CD4-positive, alpha-beta T cell treated with Interleukin-17A for 4 hours (primary cell): ENCODE measurements around the gene SFSWAP.
"Not testable (repeated sequence)": the region's sequence is repeated elsewhere in the genome, so short reads cannot be mapped to it uniquely, and the experiment has no call there.

Experiments used
- DNase-seq: peaks from one replicate; pipeline ENCODE4 v3.0.0-alpha.2; 2020; ENCODE audit warnings: mixed read lengths

The SFSWAP gene

DNA sequence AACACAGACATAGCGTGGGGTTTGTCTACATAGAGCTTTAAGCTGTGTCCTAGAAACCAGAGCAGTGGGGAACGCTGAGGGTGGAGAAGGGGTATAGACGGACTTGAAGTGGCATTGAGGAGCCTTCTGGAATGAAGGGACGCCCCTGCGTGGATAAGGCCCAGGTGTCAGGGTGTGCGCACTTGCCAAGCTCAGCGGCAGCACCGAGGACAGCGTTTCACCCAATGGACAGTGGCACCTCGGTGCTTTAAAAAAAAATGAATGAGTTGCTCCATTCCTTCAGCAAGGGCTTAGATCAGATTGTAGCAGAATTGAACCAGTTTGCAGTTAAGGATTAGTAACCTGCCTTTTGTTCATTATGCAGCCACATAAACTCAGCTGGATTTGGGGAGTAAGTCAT, 83.7 kb downstream of the SFSWAP start:
- DNase-seq: no peak

DNA sequence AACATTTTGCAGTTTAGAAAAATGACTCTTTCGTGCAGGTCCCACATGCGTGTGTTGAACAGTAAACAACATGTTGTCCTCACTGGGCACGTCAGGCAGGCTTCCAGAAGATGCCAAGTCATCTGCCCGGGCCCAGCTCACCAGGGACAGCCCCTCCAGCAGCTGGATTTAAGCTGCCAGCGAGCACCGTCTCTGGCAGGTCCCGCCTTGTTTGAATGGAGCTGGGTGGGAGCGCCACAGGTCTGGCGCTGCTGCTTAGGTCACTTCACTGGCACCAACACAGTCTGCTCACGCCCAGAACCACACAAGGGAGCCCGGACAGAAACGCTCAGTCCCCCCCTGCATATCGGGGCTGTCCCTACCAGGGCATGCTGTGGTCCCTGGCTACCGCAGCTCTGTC, 84.2 kb downstream of the SFSWAP start:
- DNase-seq: no peak

DNA sequence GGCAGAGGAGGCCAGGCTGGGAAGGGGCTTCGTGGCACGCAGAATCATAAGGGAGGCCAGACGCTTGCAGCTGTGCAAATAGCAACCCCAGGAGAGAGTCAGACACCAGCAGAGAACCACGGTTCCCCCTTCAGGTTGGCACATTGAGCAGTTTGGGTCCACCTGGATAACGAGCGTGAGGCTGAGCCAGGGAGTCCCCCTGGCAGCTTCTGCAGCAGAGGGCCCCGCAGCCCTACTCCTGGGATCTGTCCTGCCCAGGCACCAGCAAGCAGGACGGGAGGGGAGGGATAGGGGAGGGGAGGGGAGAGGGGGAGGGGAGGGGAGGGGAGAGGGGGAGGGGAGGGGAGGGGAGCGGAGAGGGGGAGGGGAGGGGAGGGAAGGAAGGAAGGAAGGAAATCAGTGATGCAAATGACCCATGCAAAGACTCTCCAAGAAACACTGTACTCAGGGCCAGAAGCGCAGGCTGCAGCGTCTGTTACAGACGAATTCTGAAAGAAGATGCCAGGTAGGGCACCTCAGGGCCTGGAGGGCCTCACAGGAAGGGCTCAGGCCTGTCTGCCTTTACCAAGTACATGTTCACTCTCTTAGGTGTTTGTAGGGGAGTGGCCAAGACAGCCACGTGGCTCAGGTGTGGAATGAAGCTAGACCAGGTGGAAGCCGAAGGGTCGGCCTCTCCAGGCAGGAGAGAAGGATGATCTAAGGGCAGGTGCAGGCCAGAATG, 85.0 kb downstream of the SFSWAP start:
- DNase-seq: no peak

DNA sequence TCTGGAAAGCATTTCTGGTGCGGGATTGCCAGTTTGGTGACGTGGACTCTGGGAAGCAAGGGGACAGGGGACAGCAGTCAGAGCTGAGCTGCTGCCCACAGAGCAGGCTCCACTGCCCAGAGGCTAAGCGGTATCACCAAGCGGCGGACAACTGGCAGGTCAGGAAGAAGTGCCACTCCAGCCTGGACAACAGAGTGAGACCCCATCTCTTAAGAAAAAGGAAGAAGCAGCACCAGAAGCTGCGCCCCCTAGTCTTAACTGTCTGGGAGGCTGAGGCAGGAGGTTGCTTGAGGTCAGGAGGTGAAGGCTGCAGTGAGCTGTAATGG, 85.5 kb downstream of the SFSWAP start:
- no peak for DNase-seq

DNA sequence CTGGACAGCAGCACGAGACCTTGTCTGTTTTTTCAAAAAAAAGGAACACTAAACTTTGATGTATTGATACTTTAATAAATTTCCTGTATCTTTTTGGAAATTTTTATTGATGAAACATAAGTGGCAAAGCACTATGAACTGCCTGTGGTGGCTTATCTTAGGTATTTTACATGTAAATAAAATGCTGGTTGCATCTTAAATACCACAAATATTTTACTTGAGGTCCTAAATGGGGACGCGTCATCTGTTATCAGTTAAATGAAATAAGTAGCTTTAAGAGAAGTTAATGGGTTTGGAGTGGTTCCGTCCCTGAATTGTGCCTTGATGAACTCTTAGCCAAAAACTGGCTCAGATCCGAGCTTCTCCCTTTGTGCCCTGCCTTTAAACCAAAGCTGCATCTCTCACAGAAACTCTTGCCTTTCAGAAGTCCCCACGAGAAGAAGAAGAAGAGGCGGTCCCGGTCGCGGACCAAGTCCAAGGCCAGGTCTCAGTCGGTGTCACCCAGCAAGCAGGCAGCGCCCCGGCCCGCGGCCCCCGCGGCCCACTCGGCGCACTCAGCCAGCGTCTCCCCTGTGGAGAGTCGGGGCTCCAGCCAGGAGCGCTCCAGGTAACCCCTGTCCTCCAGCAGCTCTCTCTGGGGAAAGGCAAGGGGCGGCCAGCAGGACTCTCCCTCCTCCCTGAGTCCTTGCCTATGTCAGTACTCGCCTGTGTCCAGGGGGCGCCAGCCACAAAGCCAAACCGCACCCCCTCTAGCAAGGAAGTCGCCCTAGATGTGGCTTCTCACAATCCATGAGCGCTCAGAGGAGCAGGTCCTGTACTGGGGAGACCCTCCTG, 86.1 kb downstream of the SFSWAP start:
- no peak for DNase-seq

DNA sequence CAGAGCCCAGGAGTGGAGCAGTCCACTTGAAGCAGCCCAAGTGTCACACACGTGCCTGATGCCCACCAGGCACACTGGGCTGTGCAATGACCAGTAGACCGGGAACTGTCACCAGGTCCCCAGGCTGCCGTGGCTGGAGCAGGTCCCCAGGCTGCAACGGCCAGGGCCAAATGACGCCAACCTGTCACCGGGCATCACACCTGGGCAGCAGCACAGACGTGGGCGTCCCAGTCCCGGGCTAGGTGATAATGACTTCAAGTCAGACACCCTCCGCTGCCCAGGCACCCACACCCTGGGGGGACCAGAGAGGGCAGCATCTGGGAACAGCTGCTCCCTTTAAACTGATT, 86.7 kb downstream of the SFSWAP start:
- no peak for DNase-seq

DNA sequence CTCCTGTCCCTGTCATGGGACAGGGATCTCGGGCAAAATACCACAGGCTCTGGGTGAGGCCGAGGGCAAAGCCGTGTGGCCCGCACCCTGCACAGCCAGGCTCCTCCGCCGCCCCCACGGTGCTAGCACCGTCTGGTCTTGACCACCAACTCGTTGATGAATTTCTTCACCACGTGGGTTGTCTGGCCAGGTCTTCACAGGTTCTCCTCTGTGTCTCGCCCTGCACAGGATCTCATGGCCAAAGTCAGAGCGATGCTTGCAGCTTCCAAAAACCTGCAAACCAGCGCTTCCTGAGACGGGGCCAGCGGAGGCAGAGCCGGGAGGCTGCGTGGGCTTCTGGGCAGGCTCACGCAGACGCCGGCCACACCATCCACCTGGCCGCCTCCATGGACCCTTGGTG, 88.3 kb downstream of the SFSWAP start:
- DNase-seq: no peak

DNA sequence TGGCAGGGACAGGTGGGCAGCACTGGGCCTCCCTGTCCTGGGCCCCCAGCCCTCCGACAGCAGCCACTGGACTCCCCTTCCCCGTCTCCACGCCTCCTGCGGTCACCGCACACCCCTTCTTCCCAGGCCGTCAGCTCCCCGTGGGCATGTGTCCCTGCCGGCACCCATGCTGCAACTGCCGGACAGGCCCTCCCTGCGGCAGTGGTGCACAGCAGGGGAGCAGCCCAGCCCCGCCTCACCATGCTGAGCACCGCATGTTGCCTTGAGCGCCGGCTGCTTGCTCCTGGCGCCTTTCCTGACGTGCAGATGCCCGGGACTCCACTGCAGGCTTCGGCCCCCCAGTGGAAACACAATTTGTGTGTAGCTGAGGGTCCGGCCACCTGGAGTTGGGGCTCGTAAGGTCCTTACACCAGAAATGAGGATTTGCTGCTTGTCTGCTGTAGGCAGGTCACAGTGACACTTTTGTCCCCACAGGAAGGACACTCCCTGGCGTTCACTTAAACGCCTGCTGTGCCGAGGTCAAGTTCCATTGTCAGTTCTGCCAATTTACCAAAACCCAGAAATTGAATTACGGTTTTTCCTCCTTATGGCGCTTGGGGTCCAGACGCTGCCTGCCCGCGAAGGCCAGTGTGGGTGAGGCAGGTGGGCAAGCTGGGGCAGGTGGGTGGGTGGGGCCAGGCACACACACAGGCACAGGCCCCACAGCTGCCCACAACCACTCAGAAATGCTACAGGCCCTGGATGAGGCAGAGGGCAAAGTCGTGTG, 89.1 kb downstream of the SFSWAP start:
- no peak for DNase-seq

DNA sequence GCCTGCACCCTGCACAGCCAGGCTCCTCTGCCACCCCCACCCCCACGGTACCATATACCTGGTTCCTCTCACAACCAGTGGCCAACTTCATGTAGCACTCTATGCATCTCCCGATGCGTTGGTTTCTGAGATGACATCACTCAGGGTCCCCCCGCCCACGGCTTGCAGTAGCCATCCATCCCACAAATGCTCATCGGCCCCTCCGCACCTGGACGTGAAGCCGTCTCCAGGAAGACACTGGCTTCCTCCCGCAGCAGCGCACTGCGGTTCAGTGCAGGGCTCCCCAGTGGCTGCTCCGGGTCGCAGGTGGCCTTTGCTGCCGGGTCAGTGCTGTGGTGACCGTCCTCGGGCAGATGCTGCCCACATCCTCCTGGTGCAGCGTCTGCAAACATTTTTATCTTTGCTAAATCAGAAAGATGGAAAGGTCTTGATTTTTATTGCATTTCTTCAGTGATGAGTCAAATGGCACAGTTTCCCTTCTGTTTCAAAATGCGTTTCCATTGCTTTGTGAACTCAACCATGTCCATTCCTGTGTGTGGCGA, 89.8 kb downstream of the SFSWAP start:
- DNase-seq: no peak

DNA sequence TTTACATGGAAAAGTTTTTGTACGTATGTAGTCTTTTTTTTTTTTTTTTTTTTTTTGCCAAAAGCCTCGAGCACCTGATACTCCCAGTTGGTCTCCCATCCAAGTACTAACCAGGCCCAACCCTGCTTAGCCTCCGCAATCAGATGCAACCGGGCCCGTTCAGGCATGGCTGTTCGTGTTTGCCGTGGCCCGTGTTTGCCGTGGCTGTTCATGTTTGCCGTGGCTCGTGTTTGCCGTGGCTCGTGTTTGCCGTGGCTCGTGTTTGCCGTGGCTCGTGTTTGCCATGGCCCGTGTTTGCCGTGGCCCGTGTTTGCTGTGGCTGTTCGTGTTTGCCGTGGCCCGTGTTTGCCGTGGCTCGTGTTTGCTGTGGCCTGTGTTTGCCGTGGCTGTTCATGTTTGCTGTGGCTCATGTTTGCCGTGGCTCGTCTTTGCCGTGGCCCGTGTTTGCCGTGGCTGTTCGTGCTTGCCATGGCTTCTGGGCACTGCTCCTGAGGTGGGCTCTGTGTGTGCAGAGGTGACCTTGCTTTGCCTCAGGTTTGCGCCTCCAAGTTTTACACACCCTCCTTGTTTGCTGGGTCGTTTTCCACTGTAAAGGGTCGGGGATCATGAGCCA, 90.5 kb downstream of the SFSWAP start:
- DNase-seq: no peak

DNA sequence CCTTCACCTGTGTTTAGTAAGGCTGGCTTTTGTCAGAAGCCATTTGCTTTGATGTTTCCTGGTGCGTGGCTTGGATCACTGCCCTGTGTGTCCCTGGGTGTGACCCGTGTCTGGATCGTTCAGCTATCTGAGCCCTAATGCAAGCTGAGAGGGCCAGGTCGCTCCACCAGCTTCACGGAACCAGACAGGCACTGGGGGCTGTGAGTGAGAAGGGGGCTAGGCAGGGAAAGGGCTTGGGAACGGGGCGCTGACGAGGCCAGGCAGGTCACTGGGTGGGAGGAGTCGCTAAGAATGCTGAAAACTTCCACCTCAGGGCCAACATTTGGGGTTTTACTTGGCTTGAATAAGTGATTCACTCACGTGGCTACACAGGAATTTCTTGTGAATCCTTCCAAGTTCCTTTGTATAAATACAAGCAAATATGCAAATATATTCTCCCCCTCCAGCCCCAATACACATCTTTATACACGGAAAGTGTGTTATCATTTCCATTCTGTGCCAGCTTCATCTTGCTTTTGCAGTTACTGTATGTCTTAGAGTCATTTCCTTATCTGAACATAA, 93.2 kb downstream of the SFSWAP start:
- no peak for DNase-seq

DNA sequence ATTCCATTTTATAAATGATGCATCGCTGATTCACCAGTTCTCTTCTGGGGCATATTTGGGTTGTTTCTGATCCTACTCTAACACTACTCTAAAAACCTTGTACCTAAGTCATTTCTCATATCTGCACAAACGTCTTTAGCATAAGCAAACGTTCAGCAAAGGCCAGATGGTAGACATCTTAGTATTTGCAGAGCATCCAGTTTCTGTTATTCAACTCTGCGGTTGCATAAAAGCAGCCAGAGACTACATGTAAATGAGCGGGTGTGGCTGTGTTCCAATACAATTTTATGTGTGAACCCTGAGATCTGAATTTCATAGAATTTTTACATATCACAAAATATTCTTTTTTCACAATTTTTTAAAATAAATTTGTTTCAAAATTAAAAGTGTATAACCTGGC, 94.5 kb downstream of the SFSWAP start:
- no peak for DNase-seq

DNA sequence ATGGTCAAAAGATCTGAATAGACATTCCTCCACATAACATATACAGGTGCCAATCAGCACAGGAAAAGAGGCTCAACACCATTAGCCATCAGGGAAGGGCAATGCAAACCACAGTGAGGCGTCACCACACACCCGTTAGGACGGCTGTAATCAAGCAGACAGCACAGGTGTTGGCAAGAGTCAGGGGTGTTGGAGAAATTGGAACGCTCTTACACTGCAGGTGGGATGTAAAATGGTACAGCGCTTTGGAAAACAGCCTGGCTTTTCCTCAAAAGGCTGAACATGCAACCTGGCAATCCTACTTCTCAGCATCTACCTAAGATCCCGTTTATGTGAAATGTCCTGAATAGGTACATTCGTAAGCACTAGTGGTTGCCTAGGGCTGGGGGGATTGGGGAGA, 95.8 kb downstream of the SFSWAP start:
- no peak for DNase-seq

DNA sequence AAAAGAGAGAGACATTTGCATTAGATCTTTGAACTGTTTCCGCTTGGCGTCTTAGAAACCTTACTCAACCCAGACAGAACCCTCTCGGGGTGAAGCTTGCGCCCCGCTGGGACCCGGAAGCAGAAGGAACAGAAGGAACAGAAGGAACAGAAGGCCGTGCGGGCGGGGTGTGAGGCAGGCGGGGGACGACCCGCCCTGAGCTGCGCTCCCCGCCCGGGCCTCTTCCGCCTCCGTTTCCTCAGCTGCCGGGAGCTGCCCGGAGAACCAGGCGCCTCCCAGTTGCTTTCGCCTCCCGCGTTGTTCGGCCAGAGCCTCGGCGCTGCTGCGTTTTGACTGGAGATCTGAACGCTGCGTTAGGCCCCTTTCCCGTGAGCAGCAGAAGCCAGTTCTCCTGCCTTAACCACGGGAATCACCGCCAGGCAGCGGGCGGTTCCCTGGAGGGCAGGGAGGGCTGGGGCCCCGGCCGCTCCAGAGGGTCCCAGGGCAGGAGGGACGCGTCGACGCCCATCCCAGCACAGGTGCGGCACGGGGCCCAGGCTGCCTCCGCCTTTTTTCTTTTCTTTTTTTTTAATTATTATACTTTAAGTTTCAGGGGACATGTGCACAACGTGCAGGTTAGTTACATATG, 98.0 kb downstream of the SFSWAP start:
- DNase-seq: peak; percentile 77

DNA sequence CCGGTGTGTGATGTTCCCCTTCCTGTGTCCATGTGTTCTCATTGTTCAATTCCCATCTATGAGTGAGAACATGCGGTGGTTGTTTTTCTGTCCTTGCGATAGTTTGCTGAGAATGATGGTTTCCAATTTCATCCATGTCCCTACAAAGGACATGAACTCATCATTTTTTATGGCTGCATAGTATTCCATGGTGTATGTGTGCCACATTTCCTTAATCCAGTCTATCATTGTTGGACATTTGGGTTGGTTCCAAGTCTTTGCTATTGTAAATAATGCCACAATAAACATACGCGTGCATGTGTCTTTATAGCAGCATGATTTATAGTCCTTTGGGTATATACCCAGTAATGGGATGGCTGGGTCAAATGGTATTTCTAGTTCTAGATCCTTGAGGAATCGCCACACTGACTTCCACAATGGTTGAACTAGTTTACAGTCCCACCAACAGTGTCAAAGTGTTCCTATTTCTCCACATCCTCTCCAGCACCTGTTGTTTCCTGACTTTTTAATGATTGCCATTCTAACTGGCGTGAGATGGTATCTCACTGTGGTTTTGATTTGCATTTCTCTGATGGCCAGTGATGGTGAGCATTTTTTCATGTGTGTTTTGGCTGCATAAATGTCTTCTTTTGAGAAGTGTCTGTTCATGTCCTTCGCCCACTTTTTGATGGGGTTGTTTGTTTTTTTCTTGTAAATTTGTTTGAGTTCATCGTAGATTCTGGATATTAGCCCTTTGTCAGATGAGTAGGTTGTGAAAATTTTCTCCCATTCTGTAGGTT, 98.8 kb downstream of the SFSWAP start:
- not testable (repeated sequence) for DNase-seq

DNA sequence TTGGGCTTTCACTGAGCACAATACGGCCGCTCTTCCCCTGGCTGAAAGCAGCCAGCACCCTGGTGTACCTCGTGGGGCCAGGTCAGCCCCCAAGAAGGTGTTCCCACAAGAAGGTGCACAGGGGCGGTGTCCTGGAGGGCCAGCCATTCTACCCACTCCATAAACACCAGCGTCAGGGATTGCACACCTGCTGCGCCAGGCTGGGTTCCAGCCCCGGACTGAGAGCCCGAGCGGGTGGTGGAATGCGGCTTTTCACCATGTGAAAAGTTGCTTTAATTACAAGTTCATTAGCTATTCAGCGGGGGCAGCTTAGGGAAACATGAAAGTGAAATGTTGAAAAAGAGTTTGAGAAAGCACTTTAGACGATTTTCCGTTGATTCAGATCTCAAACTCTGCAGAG, 99.8 kb downstream of the SFSWAP start:
- DNase-seq: no peak

DNA sequence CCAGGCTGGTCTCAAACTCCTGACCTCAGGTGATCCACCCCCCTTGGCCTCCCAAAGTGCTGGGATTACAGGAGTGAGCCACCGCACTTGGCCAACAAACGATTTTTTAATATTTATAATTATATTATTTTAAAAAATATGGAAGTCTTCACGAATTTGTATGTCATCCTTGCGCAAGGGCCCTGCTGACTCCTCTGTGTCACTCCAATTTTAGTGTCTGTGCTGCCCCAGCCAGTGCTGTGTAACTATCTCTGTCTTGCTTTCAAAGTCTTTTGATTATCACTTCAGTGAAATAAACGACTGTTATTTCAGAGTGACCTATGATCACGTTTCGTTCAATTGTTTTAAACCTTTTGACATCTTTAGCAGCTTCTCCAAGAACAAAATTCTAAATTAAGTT, 104.2 kb downstream of the SFSWAP start:
- DNase-seq: no peak

DNA sequence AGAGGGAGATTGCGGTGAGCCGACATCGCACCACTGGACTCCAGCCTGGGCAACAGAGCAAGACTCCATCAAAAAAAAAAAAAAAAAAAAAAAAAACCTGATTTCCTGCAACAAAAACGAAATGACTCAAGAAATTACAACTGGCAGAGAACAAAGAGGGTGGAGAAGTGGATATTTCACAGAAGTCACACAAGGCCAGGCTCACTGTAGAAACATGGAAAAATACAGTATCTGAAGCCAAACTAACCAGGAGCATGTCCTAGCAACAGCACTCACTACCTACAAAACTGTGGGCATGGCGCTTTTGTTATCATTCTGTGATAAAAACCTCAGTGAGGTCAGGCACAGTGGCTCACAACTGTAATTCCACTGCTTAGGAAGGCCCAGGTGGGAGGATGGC, 105.6 kb downstream of the SFSWAP start:
- DNase-seq: no peak

DNA sequence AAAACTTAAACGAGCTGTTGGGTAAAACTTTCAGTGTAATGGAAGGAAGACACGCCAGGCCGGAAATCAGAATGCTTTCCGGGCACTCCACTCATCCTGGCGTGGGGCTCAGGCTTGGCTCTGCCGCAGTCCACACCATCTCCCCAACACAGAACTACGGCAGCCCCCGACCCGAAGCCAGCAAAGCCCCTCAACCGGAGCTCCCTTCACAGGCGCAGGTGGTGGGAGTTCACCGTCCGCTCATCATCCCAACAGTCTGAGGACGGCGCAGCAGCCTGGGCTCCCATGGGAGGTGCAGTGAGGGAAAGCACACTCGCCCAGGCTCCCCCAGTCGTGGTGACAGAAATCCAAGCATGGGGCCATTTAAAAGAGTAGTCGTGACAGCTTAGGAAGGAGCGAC, 106.4 kb downstream of the SFSWAP start:
- DNase-seq: no peak

DNA sequence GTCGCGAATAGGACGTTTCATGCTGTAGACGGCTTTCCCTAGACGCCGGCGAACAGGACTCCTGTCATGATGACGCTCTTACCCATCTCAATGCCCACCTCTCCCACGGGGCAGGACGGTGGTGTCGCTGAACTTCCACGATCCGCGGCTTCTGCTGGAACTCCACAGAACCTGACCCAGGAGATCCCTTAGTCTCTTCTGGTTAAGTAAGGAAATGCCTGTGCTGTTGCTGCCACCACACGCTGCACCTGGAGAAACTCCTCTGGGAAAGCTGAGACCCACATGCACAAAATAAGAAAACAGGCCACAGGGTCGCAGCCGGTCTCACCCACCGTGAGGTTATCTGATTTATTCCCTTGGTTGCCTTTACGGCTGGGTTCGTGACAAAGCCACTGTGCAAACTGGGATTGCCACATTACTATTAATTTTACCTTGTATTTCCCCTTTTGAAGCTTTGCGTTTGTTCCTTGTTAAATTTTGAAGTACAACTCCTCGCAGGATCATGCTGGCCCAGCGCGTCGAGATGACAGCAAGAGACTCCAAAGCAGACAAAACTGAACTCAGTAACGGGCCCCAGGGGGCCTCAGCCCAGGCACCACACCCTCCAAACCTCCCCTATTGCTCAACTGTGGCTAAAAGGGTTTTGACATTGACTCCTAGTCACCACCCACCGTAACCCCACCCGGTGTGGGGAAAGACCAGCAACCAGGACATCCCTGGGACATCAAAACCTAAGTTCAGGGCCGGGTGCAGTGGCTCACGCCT, 108.1 kb downstream of the SFSWAP start:
- no peak for DNase-seq

DNA sequence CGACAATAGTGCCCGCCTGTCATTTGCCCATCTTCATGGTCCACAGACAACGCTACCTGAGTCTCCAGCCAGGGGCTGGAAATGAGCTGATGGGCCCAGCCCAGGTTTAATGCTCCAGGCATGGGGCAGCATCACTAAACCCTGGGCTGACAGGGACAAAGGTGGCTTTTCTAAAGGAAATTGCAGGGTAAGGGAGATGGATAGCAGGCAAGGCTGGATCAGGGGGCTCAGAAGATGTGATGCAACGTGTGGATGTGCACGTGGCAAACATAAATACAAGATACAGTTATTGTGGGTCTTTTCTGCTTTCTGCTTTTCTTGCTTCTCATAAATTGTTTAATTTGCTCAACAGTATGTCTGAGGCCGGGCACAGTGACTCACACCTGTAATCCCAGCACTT, 113.6 kb downstream of the SFSWAP start:
- no peak for DNase-seq
